Muscle of arm (tissue), 12 donors: ENCODE measurements around the gene ITGA11. TPM values are rescaled to one million over a fixed set of nuclear protein-coding genes. Genes with fewer than 3 reads are reported as not detected.
A peak's percentile ranks its signal among the peaks of the same experiment; 100 is the strongest.

Experiments used
- DNase-seq: peaks from one replicate; pipeline ENCODE4 v3.0.0-alpha.2; 2013
- polyA plus RNA-seq, 12 donors: library from polyadenylated mRNA; unstranded; fragments of 120-200 nt; gene quantifications; one replicate each; pipeline ENCODE4 v1.2.1, GENCODE V29; 2013; ENCODE audit not compliant: insufficient read length in 12 of 12

The ITGA11 gene
- polyA plus RNA-seq, 12 donors: 2.3 to 7.0 (median 3.7) TPM; not detected in 1

- no peak for DNase-seq
Measured at GRCh38 chr15:68311859-68312557, 120.0 kb downstream of the ITGA11 start.

GRCh38 chr15:68311464-68311835 lies 120.5 kb downstream of the ITGA11 start:
- no peak for DNase-seq

DNA sequence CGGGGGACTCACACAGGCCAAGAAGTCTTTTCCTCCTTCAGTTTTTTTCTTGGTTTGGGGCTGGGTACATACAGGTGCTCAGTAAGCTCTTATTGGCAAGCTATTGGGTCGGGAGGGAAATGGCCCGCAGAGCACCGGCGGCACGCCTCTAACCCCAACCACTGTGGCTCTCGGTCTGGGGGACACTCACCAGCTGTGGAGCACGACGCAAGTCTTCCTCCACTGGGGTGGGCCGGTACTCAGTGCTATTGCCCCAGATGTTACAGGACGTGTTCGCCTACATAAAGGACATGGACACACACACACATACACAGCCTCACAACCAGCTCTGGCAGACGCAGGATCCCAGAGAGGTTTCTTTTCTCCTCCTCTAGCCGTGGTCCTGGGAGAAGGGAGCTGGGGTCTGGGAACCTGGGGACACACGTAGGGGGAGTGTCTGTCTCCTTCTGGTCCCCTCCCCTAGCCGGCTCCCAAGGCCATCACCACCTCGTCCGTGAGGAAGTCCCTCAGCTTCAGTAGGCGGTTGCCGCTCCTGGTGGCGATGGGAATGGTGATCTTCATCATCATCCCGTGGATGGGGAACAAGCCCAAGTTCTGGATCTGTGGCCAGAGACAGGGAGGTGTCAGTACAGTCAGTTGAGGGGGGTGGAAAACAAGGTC lies 121.0 kb downstream of the ITGA11 start:
- DNase-seq: no peak

GRCh38 chr15:68310178-68310803 lies 121.7 kb downstream of the ITGA11 start:
- no peak for DNase-seq

DNA sequence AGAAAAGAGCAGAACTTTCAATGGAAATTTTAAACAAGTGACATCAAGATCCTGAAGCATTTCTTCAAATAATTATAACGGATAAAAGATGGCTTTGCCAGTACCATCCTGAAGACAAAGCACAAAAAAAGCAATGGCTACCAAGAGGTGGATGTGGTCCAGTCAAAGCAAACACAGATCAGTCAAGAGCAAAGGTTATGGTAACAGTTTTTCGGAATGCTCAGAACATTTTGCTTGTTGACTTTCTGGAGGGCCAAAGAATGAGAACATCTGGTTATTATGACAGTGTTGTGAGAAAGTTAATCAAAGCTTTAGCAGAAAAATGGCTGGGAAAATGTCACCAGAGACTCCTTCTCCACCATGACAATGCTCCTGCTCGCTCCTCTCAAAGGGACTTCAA lies 122.9 kb downstream of the ITGA11 start:
- no peak for DNase-seq

GRCh38 chr15:68307131-68307928 lies 124.6 kb downstream of the ITGA11 start:
- DNase-seq: no peak

DNA sequence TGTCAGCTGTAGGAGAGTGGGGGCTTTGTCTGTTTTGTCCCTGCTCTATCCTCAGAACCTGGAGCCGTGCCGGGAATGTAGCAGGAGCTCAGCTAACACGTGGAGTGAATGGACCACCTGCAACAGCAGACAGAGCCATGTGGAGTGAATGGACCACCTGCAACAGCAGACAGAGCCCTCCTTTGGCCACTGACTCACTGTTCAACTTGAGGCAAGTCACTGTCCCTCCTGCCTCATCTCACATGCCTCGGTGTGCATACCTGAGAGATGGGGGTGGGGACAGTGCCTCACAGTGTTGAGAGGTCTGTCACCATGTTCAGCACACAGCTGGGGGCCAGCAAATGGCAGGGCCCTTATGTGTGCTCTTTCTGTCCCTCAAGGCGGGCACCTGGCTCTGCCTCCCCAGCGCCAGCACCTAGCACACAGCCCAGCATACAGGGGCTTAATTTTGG lies 126.5 kb downstream of the ITGA11 start:
- no peak for DNase-seq

DNA sequence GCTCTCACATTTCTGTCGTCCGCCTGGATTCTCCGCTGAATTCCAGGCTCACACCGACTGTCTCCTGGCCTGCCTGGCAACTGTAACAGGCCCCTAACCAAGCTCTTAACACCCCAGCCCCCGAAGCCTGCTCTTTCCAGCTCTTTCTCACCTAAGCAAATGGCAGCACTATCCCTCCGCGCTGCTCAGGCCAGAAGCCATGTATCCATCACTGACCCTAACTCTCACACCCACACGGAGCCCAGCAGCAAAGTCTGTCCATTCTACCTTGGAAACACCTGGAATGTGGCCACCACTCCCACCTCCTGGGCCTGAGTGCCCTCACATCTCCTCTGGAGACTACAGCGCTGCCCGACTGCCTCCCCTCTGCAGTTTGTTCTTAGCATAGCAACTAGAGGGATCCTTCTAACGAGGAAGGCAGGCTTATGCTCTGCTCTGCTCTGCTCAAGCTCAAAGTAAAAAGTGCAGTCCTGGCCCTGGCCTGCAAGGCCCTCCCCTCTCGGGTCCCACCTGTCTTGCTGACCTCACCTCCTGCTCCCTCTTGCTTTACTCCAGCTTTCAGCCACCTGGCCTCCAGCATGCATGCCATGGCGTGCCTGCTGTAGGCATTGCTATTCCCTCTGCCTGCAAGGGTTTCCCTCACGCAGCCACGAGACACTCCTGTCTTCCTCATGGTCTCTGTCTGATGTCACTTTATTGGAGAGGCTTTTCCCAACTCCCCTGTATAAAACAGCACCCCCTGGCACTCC lies 127.2 kb downstream of the ITGA11 start:
- no peak for DNase-seq

- DNase-seq: no peak
Measured at GRCh38 chr15:68303560-68304436, 128.2 kb downstream of the ITGA11 start.

DNA sequence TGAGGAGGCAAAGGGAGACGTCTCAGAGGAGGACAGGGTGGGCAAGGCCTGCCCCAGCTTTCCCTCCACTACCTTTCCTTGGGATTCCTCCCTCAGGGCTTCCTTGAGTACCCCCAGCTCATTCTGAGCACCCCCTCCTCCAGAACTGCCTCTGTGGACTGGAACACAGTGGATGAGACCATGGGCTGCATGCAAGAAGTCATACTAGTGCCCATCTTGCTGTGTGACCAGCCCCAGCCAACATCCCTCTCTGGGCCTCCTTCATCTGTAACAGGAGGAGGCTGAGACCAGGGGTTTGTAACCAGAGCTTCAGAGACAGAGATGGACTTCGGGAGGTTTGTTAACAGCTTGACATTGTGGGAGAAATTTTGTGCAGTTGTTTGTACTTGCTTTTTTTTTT lies 128.8 kb downstream of the ITGA11 start:
- DNase-seq: no peak

DNA sequence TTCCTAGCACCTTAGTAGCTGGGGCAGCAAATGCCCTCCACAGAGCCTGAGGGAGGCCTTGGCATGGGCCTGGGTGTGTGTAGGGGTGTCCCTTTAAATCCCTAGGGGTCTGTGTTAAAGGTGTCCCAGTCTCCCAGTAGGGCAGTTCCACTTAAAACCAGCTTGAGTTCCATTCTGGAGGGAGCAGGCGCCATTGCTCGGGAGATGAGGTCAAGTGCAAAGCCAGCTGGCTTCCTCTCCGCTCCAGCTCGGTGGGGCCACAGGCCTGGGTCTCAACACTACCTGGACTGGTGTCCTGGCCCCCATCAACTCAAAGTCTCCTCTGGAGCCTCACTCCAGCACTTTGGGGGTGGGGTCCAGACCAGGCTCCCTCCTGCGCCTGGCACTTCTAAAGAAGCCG lies 129.2 kb downstream of the ITGA11 start:
- no peak for DNase-seq

GRCh38 chr15:68301301-68301700 lies 130.7 kb downstream of the ITGA11 start:
- DNase-seq: no peak

DNA sequence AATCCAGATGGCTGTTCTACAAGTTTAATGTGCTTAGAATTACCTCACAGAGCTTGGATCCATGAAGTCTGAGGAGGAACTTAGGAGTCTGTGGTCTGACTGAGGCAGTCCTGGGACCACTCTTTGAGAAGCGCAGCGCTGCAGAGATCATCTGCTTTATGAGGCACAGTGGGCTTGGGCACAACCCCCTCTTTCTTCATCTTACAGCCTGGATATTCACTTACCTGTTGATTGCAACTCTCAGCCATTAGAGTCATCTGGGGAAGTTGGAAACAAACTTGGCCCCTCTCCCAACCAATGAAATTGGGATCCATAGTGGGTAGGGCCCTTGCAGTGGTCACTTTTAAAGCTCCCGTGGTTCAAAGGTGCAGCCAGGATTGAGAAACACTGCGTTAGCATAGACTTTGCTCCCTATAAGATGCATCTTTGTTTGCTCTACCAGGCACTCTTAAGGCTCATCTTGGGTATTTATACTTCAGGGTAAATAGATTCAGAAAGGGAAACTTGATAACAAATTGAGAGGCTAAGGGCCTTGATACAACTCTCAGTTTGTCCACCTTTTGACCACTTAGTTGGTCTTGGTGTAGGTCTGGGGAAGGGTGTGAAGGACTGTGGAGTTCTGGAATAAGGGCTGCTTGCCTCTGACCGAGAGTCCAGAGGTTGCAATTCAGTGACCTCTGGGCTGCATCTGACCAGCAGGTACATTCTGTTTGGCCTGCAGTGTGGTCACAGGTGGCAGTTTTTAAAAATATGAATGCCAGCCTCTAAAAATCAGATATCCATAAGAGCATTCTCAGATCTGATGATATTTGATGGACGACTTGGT lies 131.6 kb downstream of the ITGA11 start:
- DNase-seq: no peak

- no peak for DNase-seq
Measured at GRCh38 chr15:68299436-68299835, 132.5 kb downstream of the ITGA11 start.

DNA sequence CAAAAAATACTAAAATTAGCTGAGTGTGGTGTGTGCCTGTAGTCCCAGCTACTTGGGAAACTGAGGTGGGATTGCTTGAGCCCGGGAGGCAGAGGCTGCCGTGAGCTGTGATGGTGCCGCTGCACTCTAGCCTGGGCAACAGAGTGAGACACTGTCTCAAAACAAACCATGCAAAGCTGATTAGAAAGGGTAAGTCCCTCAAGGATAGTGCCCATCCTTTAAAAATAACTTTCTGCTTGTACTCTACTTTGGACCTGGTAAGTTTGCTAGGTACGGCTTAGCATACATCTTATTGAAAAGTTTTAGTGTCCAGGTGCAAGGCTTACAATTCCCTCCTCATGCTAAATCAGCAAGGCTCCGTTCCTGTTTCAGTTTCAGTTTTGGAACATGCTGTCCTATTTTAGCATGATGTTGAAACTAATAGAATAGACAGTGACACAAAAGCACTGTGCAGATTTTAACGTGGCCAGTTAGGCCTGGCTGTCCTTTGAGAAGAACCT lies 133.0 kb downstream of the ITGA11 start:
- DNase-seq: peak; percentile 57

GRCh38 chr15:68298336-68298735 lies 133.6 kb downstream of the ITGA11 start:
- DNase-seq: no peak

GRCh38 chr15:68295014-68295805 lies 136.8 kb downstream of the ITGA11 start:
- DNase-seq: no peak

GRCh38 chr15:68292967-68293366 lies 139.0 kb downstream of the ITGA11 start:
- DNase-seq: no peak
